Measurements from ENCODE around the gene CDK3. TPM values are rescaled to one million over a fixed set of nuclear protein-coding genes. Genes with fewer than 3 reads are reported as not detected.
A peak's percentile ranks its signal among the peaks of the same experiment; 100 is the strongest.

CDK3 gene
- total RNA-seq, 2 donors from 2014 or later, result 5.3 to 8.2 TPM

DNA sequence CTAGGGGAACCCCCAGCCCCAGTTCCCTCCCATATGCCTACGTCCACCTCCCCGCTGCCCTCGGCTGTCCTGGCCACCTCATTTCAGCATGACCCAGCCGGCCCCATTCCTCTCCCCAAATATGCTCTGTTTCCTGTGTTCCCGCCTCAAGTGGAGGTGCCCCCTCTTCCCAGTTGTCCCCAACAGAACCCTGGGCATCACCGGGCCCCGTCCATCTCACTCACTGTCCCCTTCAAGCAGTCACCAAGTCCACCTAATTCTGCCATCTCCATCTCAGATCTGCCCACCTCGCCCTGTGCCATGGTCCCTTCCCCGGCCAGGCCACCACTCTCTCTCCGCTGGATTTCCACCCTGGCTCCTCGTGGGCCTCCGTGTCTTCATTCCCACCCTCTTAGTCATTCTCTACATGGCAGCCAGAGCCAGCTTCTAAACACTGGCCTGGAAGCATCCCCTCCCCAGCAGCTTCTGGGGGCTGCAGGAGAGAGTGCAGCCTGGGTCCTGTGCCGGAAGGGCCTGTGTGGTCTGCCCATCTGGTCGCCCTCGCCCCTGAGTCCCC, 12.8 kb downstream of the CDK3 start:
- no peak overlapping the region for H3K27ac ChIP-seq
- no peaks in the 10 kb centered on the region for H3K27me3 ChIP-seq
- intact Hi-C loops (cut with DNase I), result loop anchor here (10.0 kb wide), 2 partner anchors 61 to 281 kb away; partner anchors contain the start of genes GALR2, SRP68 and ZACN
- H3K9me3 ChIP-seq, result no peaks in the 10 kb centered on the region
- no peak for TF ChIP-seq CTCF (IDR thresholded peaks at IDR 0.05)
- DNase-seq, result no peak
- no peaks in the 10 kb centered on the region for H3K36me3 ChIP-seq
- H3K4me3 ChIP-seq, result no peak overlapping the region
- H3K9ac ChIP-seq (ENCODE audit: low read depth in 2 of 2, low read length in 2 of 2), result no peak overlapping the region
- H3K4me1 ChIP-seq, result no peaks in the 10 kb centered on the region

- TF ChIP-seq CTCF (IDR thresholded peaks at IDR 0.05), result peak; percentile 98
- H3K27me3 ChIP-seq, result no peaks in the 10 kb centered on the region
- H3K36me3 ChIP-seq, result no peaks in the 10 kb centered on the region
- intact Hi-C loops (cut with DNase I), result loop anchor here (10.0 kb wide), 2 partner anchors 60 to 280 kb away; partner anchors contain the start of genes GALR2, SRP68 and ZACN
- H3K27ac ChIP-seq, result no peak overlapping the region
- no peak overlapping the region for H3K9ac ChIP-seq (ENCODE audit: low read depth in 2 of 2, low read length in 2 of 2)
- no peaks in the 10 kb centered on the region for H3K9me3 ChIP-seq
- peak; percentile 71 for DNase-seq
- H3K4me1 ChIP-seq, result no peaks in the 10 kb centered on the region
- H3K4me3 ChIP-seq, result no peak overlapping the region
These were observed 13.7 kb downstream of the CDK3 start for GRCh38 chr17:76014100-76014924.

DNA sequence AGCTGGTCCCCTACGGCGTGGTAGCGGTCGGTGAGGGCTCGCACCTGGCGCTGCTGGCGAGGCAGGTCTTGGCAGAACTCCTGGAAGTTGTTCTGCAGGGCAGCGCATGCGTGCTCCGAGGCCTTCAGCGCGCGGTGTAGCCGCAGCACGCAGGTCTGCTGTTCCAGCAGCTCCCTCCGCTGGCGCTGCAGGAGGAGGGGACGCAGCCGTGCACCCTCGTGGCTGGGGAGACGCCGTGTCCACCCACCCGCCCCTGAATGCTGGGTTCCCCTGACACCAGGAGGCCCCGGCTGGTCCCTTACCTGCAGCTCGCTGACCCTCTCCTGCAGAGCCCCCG, 14.2 kb downstream of the CDK3 start:
- Histone ChIP-seq H3K4me3 (no peak overlapping the region), H3K36me3 (no peaks in the 10 kb centered on the region), H3K27ac (no peak overlapping the region), H3K9me3 (no peaks in the 10 kb centered on the region), H3K27me3 (no peaks in the 10 kb centered on the region), H3K4me1 (no peaks in the 10 kb centered on the region), H3K9ac (ENCODE audit: low read depth in 2 of 2, low read length in 2 of 2) (no peak overlapping the region)
- DNase-seq, result no peak
- intact Hi-C loops (cut with DNase I), result loop anchor here (10.0 kb wide), 2 partner anchors 60 to 280 kb away; partner anchors contain the start of genes GALR2, SRP68 and ZACN
- no peak for TF ChIP-seq CTCF (IDR thresholded peaks at IDR 0.05)

DNA sequence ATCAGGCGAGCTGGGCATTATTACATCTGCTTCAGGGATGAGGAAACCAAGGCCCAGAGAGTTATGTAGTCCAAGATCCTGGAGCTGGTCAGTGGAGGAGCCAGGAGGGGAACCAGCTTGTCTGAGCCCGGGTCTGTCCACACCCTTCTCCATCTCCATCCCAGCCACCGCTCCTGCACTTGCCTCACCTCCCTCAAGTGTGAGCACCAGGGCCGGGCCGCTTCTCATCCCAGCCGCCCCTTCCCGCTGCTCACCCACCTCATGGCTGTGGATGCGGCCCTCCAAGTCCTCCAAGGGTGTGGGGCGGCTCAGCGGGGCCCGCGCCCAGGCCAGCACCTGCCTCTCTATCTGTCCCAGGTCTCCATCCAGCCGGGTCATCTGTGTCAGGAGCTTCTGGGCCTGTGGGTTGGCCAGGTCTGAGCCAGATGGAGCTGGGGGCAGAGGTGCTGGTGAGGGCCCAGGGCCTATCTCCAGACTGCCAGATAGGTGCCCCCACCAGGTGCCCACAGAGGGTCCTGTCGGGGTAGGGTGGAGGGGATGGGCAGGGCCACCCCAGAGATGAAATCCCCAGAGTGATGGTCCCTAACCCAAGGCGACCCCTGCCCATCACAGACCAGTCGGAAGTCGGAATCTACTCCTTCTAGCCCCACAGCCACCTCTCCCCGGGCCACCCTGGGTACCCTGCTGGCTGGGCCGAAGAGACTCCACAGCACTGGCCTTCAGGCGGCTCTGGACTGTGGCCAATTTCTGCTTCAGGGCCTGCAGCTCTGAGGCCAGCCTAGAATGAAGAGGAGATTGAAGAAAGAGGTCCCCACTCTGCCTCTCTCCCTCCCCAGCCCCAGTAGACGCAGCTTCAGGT, 17.1 kb downstream of the CDK3 start:
- Histone ChIP-seq H3K4me3 (no peak overlapping the region), H3K4me1 (no peaks in the 10 kb centered on the region), H3K9ac (ENCODE audit: low read depth in 2 of 2, low read length in 2 of 2) (no peak overlapping the region), H3K27me3 (no peaks in the 10 kb centered on the region), H3K27ac (no peak overlapping the region), H3K36me3 (no peaks in the 10 kb centered on the region), H3K9me3 (no peaks in the 10 kb centered on the region)
- no peak for DNase-seq
- no peak for TF ChIP-seq CTCF (IDR thresholded peaks at IDR 0.05)
- intact Hi-C loops (cut with DNase I), result loop anchor here (10.0 kb wide), 2 partner anchors 57 to 277 kb away; partner anchors contain the start of genes GALR2, SRP68 and ZACN

- H3K9ac ChIP-seq (ENCODE audit: low read depth in 2 of 2, low read length in 2 of 2), result no peak overlapping the region
- no peak for TF ChIP-seq CTCF (IDR thresholded peaks at IDR 0.05)
- intact Hi-C loops (cut with DNase I), result loop anchor here (10.0 kb wide), 2 partner anchors 56 to 276 kb away; partner anchors contain the start of genes GALR2, SRP68 and ZACN
- H3K4me3 ChIP-seq, result no peak overlapping the region
- H3K36me3 ChIP-seq, result no peaks in the 10 kb centered on the region
- H3K27ac ChIP-seq, result no peak overlapping the region
- no peaks in the 10 kb centered on the region for H3K27me3 ChIP-seq
- no peak for DNase-seq
- H3K9me3 ChIP-seq, result no peaks in the 10 kb centered on the region
- H3K4me1 ChIP-seq, result no peaks in the 10 kb centered on the region
These were observed 17.7 kb downstream of the CDK3 start for GRCh38 chr17:76018340-76018680.

Measured in colonic mucosa (tissue), 4 donors.